Activated gamma-delta T cell (primary cell): Measurements from ENCODE around the gene GNS.
"Not testable (repeated sequence)": the region's sequence is repeated elsewhere in the genome, so short reads cannot be mapped to it uniquely, and the experiment has no call there.

Source experiments
- DNase-seq: peaks from one replicate; lab custom pipeline; 2025; lab: John Stamatoyannopoulos, UW

The GNS gene

GRCh38 chr12:64779354-64779974 lies 20.3 kb upstream of the GNS start:
- no peak for DNase-seq

- not testable (repeated sequence) for DNase-seq
These were observed 16.0 kb upstream of the GNS start for GRCh38 chr12:64775147-64775736.

- DNase-seq, result no peak
These were observed 14.2 kb upstream of the GNS start for GRCh38 chr12:64773386-64773785.

- no peak for DNase-seq
These were observed 8.3 kb upstream of the GNS start for GRCh38 chr12:64767495-64767894.

GRCh38 chr12:64760808-64761573 lies 1.8 kb upstream of the GNS start:
- no peak for DNase-seq

- DNase-seq, result no peak
These were observed 1.4 kb downstream of the GNS start for GRCh38 chr12:64757771-64758170.

GRCh38 chr12:64756376-64756775 lies 2.8 kb downstream of the GNS start:
- DNase-seq, result no peak

GRCh38 chr12:64753427-64753826 lies 5.8 kb downstream of the GNS start:
- no peak for DNase-seq

- DNase-seq, result no peak
These were observed 6.4 kb downstream of the GNS start for GRCh38 chr12:64752833-64753238.

- DNase-seq, result no peak
These were observed 7.2 kb downstream of the GNS start for GRCh38 chr12:64752032-64752431.

GRCh38 chr12:64749461-64750200 lies 9.6 kb downstream of the GNS start:
- no peak for DNase-seq

- DNase-seq, result no peak
These were observed 11.5 kb downstream of the GNS start for GRCh38 chr12:64747695-64748094.

- no peak for DNase-seq
These were observed 12.5 kb downstream of the GNS start for GRCh38 chr12:64746663-64747062.

GRCh38 chr12:64745980-64746379 lies 13.2 kb downstream of the GNS start:
- DNase-seq, result no peak

GRCh38 chr12:64745259-64745807 lies 13.9 kb downstream of the GNS start:
- DNase-seq, result no peak

GRCh38 chr12:64744422-64745258 lies 14.6 kb downstream of the GNS start:
- no peak for DNase-seq

GRCh38 chr12:64743206-64743605 lies 16.0 kb downstream of the GNS start:
- no peak for DNase-seq

GRCh38 chr12:64742416-64742815 lies 16.8 kb downstream of the GNS start:
- DNase-seq, result no peak

GRCh38 chr12:64740646-64741045 lies 18.6 kb downstream of the GNS start:
- no peak for DNase-seq

GRCh38 chr12:64739778-64740177 lies 19.4 kb downstream of the GNS start:
- no peak for DNase-seq

- DNase-seq, result no peak
These were observed 21.7 kb downstream of the GNS start for GRCh38 chr12:64737539-64737938.
